ENCODE data around the gene LBX1.
"Not testable (repeated sequence)": the region's sequence is repeated elsewhere in the genome, so short reads cannot be mapped to it uniquely, and the experiment has no call there.

LBX1 gene

GRCh38 chr10:101207026-101207425 is 22.2 kb downstream of the LBX1 start:
- Histone ChIP-seq H3K4me3 (ENCODE audit: low read depth in 1 of 2, low read length in 2 of 2) (no peak overlapping the region), H3K9me3 (ENCODE audit: control insufficient read depth in 1 of 2, low read length in 2 of 2) (no peaks in the 10 kb centered on the region), H3K27me3 (ENCODE audit: control insufficient read depth in 1 of 2, insufficient read depth in 2 of 2, low read length in 2 of 2) (peaks cover 26 to 29% of the 10 kb centered on the region in 2 donors), H3K36me3 (ENCODE audit: control insufficient read depth in 1 of 2, insufficient read depth in 2 of 2, low read length in 2 of 2) (no peaks in the 10 kb centered on the region), H3K4me1 (ENCODE audit: control insufficient read depth in 1 of 2, insufficient read depth in 2 of 2, low read length in 2 of 2) (no peaks in the 10 kb centered on the region), H3K9ac (ENCODE audit: low read depth in 1 of 2, low read length in 2 of 2) (no peak overlapping the region), H3K27ac (ENCODE audit: low read depth, low read length) (no peak overlapping the region)

- not testable (repeated sequence) for H3K36me3 ChIP-seq (ENCODE audit: control insufficient read depth in 1 of 2, insufficient read depth in 2 of 2, low read length in 2 of 2); H3K9ac ChIP-seq (ENCODE audit: low read depth in 1 of 2, low read length in 2 of 2); H3K4me3 ChIP-seq (ENCODE audit: low read depth in 1 of 2, low read length in 2 of 2); H3K27me3 ChIP-seq (ENCODE audit: control insufficient read depth in 1 of 2, insufficient read depth in 2 of 2, low read length in 2 of 2); H3K4me1 ChIP-seq (ENCODE audit: control insufficient read depth in 1 of 2, insufficient read depth in 2 of 2, low read length in 2 of 2); H3K27ac ChIP-seq (ENCODE audit: low read depth, low read length); H3K9me3 ChIP-seq (ENCODE audit: control insufficient read depth in 1 of 2, low read length in 2 of 2)
Measured at GRCh38 chr10:101202667-101203066, 26.6 kb downstream of the LBX1 start.

GRCh38 chr10:101198326-101198977 is 30.8 kb downstream of the LBX1 start:
- H3K4me3 ChIP-seq (ENCODE audit: low read depth in 1 of 2, low read length in 2 of 2); H3K36me3 ChIP-seq (ENCODE audit: control insufficient read depth in 1 of 2, insufficient read depth in 2 of 2, low read length in 2 of 2); H3K4me1 ChIP-seq (ENCODE audit: control insufficient read depth in 1 of 2, insufficient read depth in 2 of 2, low read length in 2 of 2); H3K9ac ChIP-seq (ENCODE audit: low read depth in 1 of 2, low read length in 2 of 2); H3K27ac ChIP-seq (ENCODE audit: low read depth, low read length); H3K9me3 ChIP-seq (ENCODE audit: control insufficient read depth in 1 of 2, low read length in 2 of 2): not testable (repeated sequence)
- peaks cover 9 to 12% of the 10 kb centered on the region in 2 donors for H3K27me3 ChIP-seq (ENCODE audit: control insufficient read depth in 1 of 2, insufficient read depth in 2 of 2, low read length in 2 of 2)

GRCh38 chr10:101195921-101196320 is 33.3 kb downstream of the LBX1 start:
- H3K27ac ChIP-seq (ENCODE audit: low read depth, low read length): no peak overlapping the region
- H3K4me3 ChIP-seq (ENCODE audit: low read depth in 1 of 2, low read length in 2 of 2): no peak overlapping the region
- H3K36me3 ChIP-seq (ENCODE audit: control insufficient read depth in 1 of 2, insufficient read depth in 2 of 2, low read length in 2 of 2): no peaks in the 10 kb centered on the region
- no peaks in the 10 kb centered on the region for H3K4me1 ChIP-seq (ENCODE audit: control insufficient read depth in 1 of 2, insufficient read depth in 2 of 2, low read length in 2 of 2)
- H3K9ac ChIP-seq (ENCODE audit: low read depth in 1 of 2, low read length in 2 of 2): no peak overlapping the region
- H3K9me3 ChIP-seq (ENCODE audit: control insufficient read depth in 1 of 2, low read length in 2 of 2): no peaks in the 10 kb centered on the region
- H3K27me3 ChIP-seq (ENCODE audit: control insufficient read depth in 1 of 2, insufficient read depth in 2 of 2, low read length in 2 of 2): peaks cover 11 to 15% of the 10 kb centered on the region in 2 donors

DNA sequence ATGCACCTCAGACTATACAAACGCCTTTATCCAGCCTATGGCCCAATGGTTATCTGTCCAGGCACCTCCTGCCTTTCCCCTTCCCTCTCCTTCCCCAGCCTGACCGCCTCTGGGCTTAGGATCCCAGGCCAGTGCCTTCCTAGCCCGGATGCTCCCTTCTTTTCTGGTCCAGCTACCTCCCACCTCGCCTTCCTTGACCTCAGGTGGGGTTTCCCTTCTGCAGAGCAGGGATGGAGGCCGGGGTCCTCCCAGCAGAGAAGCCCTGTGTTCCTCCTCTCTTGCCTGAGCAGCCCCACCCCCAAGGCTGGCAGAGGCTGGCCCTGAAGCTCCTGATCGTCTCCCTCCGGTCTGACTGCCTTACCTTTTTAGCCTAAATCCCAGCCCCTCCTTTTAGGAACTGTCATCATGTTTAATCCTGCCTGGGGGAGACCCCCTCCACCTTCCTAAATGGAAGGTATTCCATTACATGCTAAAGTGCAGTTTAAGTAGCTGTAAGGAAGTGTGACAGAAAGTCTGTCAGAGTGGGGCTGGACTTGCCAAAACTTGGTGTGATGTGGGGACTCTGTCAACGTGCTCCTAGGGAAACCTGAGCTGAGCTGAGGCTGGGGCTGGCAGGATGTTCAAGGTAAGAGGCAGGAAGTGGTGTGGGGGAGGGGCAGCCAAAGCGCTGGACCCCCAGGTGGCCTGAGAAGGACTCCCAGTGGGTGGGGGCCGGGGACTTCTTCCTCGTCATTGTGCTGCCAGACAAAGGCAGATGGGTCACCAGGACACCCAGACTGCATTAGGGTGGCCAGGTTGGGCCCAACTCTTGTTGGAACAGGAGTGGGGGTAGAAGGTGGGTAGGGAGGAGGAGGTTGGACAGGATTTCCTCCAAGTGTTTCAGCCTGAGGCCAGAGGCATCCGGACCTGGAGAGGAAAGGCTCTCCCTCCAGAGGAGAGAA is 39.5 kb downstream of the LBX1 start:
- H3K27me3 ChIP-seq (ENCODE audit: control insufficient read depth in 1 of 2, insufficient read depth in 2 of 2, low read length in 2 of 2): peaks cover 4 to 8% of the 10 kb centered on the region in 2 donors
- H3K4me1 ChIP-seq (ENCODE audit: control insufficient read depth in 1 of 2, insufficient read depth in 2 of 2, low read length in 2 of 2): no peaks in the 10 kb centered on the region
- no peaks in the 10 kb centered on the region for H3K36me3 ChIP-seq (ENCODE audit: control insufficient read depth in 1 of 2, insufficient read depth in 2 of 2, low read length in 2 of 2)
- H3K9me3 ChIP-seq (ENCODE audit: control insufficient read depth in 1 of 2, low read length in 2 of 2): no peaks in the 10 kb centered on the region
- H3K27ac ChIP-seq (ENCODE audit: low read depth, low read length): no peak overlapping the region
- H3K4me3 ChIP-seq (ENCODE audit: low read depth in 1 of 2, low read length in 2 of 2): no peak overlapping the region
- H3K9ac ChIP-seq (ENCODE audit: low read depth in 1 of 2, low read length in 2 of 2): no peak overlapping the region

- H3K27me3 ChIP-seq (ENCODE audit: control insufficient read depth in 1 of 2, insufficient read depth in 2 of 2, low read length in 2 of 2): peaks cover 4 to 8% of the 10 kb centered on the region in 2 donors
- H3K27ac ChIP-seq (ENCODE audit: low read depth, low read length): no peak overlapping the region
- H3K36me3 ChIP-seq (ENCODE audit: control insufficient read depth in 1 of 2, insufficient read depth in 2 of 2, low read length in 2 of 2): no peaks in the 10 kb centered on the region
- H3K9ac ChIP-seq (ENCODE audit: low read depth in 1 of 2, low read length in 2 of 2): no peak overlapping the region
- no peaks in the 10 kb centered on the region for H3K9me3 ChIP-seq (ENCODE audit: control insufficient read depth in 1 of 2, low read length in 2 of 2)
- no peaks in the 10 kb centered on the region for H3K4me1 ChIP-seq (ENCODE audit: control insufficient read depth in 1 of 2, insufficient read depth in 2 of 2, low read length in 2 of 2)
- H3K4me3 ChIP-seq (ENCODE audit: low read depth in 1 of 2, low read length in 2 of 2): no peak overlapping the region
Measured at GRCh38 chr10:101188942-101189341, 40.3 kb downstream of the LBX1 start.

DNA sequence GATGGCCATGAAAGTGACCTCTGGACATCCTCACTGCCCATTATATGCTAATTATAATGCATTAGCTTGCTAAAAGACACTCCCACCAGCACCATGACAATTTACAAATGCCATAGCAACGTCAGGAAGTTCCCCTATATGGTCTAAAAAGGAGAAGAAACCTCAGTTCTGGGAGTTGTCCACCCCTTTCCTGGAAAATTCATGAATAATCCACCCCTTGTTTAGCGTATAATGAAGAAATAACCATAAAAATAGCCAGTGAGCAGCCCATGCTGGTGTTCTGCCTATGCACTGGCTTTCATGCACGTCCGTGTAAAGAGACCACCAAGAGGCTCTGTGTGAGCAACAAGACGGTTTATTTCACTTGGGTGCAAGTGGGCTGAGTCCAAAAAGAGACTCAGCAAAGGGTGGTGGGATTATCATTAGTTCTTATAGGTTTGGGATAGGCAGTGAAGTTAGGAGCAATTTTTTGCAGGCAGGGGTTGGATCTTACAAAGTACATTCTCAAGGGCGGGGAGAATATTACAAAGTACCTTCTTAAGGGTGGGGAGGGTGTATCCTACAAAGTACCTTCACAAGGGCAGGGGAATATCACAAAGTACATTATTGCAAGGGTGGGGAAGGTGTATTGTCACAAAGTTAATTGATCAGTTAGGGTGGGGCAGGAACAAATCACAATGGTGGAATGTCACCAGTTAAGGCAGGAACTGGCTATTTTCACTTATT is 45.6 kb downstream of the LBX1 start:
- Histone ChIP-seq H3K9ac (ENCODE audit: low read depth in 1 of 2, low read length in 2 of 2) (no peak overlapping the region), H3K27me3 (ENCODE audit: control insufficient read depth in 1 of 2, insufficient read depth in 2 of 2, low read length in 2 of 2) (peaks cover 7 to 8% of the 10 kb centered on the region in 2 donors), H3K4me3 (ENCODE audit: low read depth in 1 of 2, low read length in 2 of 2) (no peak overlapping the region), H3K4me1 (ENCODE audit: control insufficient read depth in 1 of 2, insufficient read depth in 2 of 2, low read length in 2 of 2) (no peaks in the 10 kb centered on the region), H3K27ac (ENCODE audit: low read depth, low read length) (no peak overlapping the region), H3K36me3 (ENCODE audit: control insufficient read depth in 1 of 2, insufficient read depth in 2 of 2, low read length in 2 of 2) (no peaks in the 10 kb centered on the region), H3K9me3 (ENCODE audit: control insufficient read depth in 1 of 2, low read length in 2 of 2) (no peaks in the 10 kb centered on the region)

DNA sequence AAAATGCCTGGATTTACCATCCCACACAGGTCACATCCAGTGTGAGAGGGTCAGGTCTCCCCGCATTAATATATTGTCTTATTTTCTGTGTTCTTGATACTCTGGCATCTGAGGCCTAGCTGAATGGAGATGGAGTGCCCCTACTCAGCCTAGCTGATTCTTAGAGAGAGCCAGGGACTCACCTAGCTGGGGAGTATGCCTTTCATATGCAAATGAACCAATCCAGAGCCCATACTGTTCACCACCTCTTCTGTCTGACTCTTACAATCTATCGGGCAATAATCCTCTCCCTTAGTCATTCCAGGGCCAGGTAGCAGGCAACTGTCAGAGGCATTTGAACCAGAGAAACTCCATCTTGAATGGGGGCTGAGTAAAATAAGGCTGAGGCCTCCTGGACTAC is 46.3 kb downstream of the LBX1 start:
- H3K9me3 ChIP-seq (ENCODE audit: control insufficient read depth in 1 of 2, low read length in 2 of 2): no peaks in the 10 kb centered on the region
- H3K9ac ChIP-seq (ENCODE audit: low read depth in 1 of 2, low read length in 2 of 2): no peak overlapping the region
- no peaks in the 10 kb centered on the region for H3K4me1 ChIP-seq (ENCODE audit: control insufficient read depth in 1 of 2, insufficient read depth in 2 of 2, low read length in 2 of 2)
- H3K27me3 ChIP-seq (ENCODE audit: control insufficient read depth in 1 of 2, insufficient read depth in 2 of 2, low read length in 2 of 2): peaks cover 7 to 8% of the 10 kb centered on the region in 2 donors
- no peak overlapping the region for H3K4me3 ChIP-seq (ENCODE audit: low read depth in 1 of 2, low read length in 2 of 2)
- H3K36me3 ChIP-seq (ENCODE audit: control insufficient read depth in 1 of 2, insufficient read depth in 2 of 2, low read length in 2 of 2): no peaks in the 10 kb centered on the region
- no peak overlapping the region for H3K27ac ChIP-seq (ENCODE audit: low read depth, low read length)

Data from duodenal mucosa (tissue), 2 donors.